IMR-90 (cell line): ENCODE data around the gene PERM1. TPM values are rescaled to one million over a fixed set of nuclear protein-coding genes. Genes with fewer than 3 reads are reported as not detected.

Experiments used
- ATAC-seq: fragments of 200-7000 bp; cut with Tn5 transposase; 2 replicates; pipeline ENCODE4 v1.9.1; 2020; ENCODE audit warnings: low read depth, mild to moderate bottlenecking, moderate library complexity
- BruUV-seq: library from RNA; stranded (reverse); fragments of 400-500 nt; replicated peaks from 2 replicates; lab custom pipeline; 2021; lab: Mats Ljungman, UMichigan
- CTCF ChIA-PET: fragments of 300-600 bp; formaldehyde crosslinking; extraction: SDS; loops from one replicate; lab custom pipeline; 2021; ENCODE audit warnings: antibody characterized with exemption; lab: Yijun Ruan, JAX
- POLR2A ChIA-PET: fragments of 300-600 bp; sonication (Branson Sonifier 250); formaldehyde crosslinking; loops from one replicate; lab custom pipeline; 2022; ENCODE audit warnings: antibody characterized with exemption; ENCODE audit not compliant: unreplicated experiment; lab: Charles Lee
- DNase-seq: peaks from one replicate; pipeline ENCODE4 v3.0.0; 2013
- H2AFZ ChIP-seq: replicated peaks from 2 replicates; pipeline ENCODE3; 2013; ENCODE audit warnings: low read length, mild to moderate bottlenecking; ENCODE audit not compliant: poor library complexity
- H2AK5ac ChIP-seq: 2 replicates; pipeline ENCODE4 v1.6.1; 2013; ENCODE audit warnings: low read depth, low read length, inconsistent platforms
- H2AK9ac ChIP-seq: replicated peaks from 2 replicates; pipeline ENCODE3; 2013; ENCODE audit warnings: mild to moderate bottlenecking, low read depth, low read length, moderate library complexity; ENCODE audit not compliant: poor library complexity
- H2BK120ac ChIP-seq: 2 replicates; pipeline ENCODE4 v1.6.1; 2013; ENCODE audit warnings: low read depth, low read length, inconsistent platforms
- H2BK15ac ChIP-seq: 3 replicates; pipeline ENCODE4 v1.6.1; 2013; ENCODE audit warnings: low read depth, low read length, inconsistent platforms
- H2BK20ac ChIP-seq: 2 replicates; pipeline ENCODE4 v1.6.1; 2013; ENCODE audit warnings: low read depth, mild to moderate bottlenecking, inconsistent platforms, low read length, moderate library complexity
- H2BK5ac ChIP-seq: 2 replicates; pipeline ENCODE4 v1.6.1; 2013; ENCODE audit warnings: mild to moderate bottlenecking, low read depth, low read length, inconsistent platforms; ENCODE audit not compliant: poor library complexity, severe bottlenecking
- H3K14ac ChIP-seq: replicated peaks from 2 replicates; pipeline ENCODE4 v1.6.1; 2013; ENCODE audit warnings: low read depth, low read length, inconsistent platforms
- H3K18ac ChIP-seq: 2 replicates; pipeline ENCODE4 v1.6.1; 2013; ENCODE audit warnings: low read depth, low read length, control low read depth
- H3K23ac ChIP-seq: 2 replicates; pipeline ENCODE4 v1.6.1; 2013; ENCODE audit warnings: low read depth, low read length, inconsistent platforms
- H3K27ac ChIP-seq: 2 replicates; pipeline ENCODE4 v1.5.1; 2013; ENCODE audit warnings: mild to moderate bottlenecking, control low read depth, low read length; ENCODE audit not compliant: insufficient read depth
- H3K27me3 ChIP-seq: 2 replicates; pipeline ENCODE4 v1.6.1; 2013; ENCODE audit warnings: low read length; ENCODE audit not compliant: control insufficient read depth, insufficient read depth
- H3K36me3 ChIP-seq: 2 replicates; pipeline ENCODE4 v1.6.1; 2013; ENCODE audit warnings: low read length, mixed read lengths; ENCODE audit not compliant: control insufficient read depth, insufficient read depth
- H3K4ac ChIP-seq: 2 replicates; pipeline ENCODE4 v1.6.1; 2013; ENCODE audit warnings: low read depth, low read length, inconsistent platforms
- H3K4me1 ChIP-seq: 2 replicates; pipeline ENCODE4 v1.6.1; 2013; ENCODE audit warnings: low read length, mixed read lengths; ENCODE audit not compliant: control insufficient read depth, insufficient read depth
- H3K4me2 ChIP-seq: 2 replicates; pipeline ENCODE4 v1.6.1; 2013; ENCODE audit warnings: low read depth, mild to moderate bottlenecking, control low read depth, low read length, moderate library complexity
- H3K4me3 ChIP-seq: 2 replicates; pipeline ENCODE4 v1.5.1; 2013; ENCODE audit warnings: low read depth, mild to moderate bottlenecking, control low read depth, low read length, moderate library complexity; ENCODE audit not compliant: insufficient read depth
- H3K56ac ChIP-seq: 2 replicates; pipeline ENCODE4 v1.6.1; 2013; ENCODE audit warnings: low read length, inconsistent platforms; ENCODE audit not compliant: insufficient read depth; ENCODE audit errors: extremely low read depth
- H3K79me1 ChIP-seq, 2 experiments: 2 replicates each; pipeline ENCODE4 v1.6.1; 2013; ENCODE audit warnings: low read length in 2 of 2, inconsistent platforms in 1 of 2, low read depth in 1 of 2
- H3K9ac ChIP-seq: 2 replicates; pipeline ENCODE4 v1.6.1; 2013; ENCODE audit warnings: low read depth, low read length, control low read depth
- H3K9me1 ChIP-seq: 2 replicates; pipeline ENCODE4 v1.6.1; 2013; ENCODE audit warnings: low read length, inconsistent platforms; ENCODE audit not compliant: insufficient read depth
- H3K9me3 ChIP-seq: 2 replicates; pipeline ENCODE4 v1.6.1; 2013; ENCODE audit warnings: low read length; ENCODE audit not compliant: control insufficient read depth, insufficient read depth
- H4K20me1 ChIP-seq: 2 replicates; pipeline ENCODE4 v1.6.1; 2013; ENCODE audit warnings: low read length, inconsistent platforms; ENCODE audit not compliant: insufficient read depth
- H4K5ac ChIP-seq: 2 replicates; pipeline ENCODE4 v1.6.1; 2013; ENCODE audit warnings: mild to moderate bottlenecking, low read depth, low read length, control low read depth
- H4K8ac ChIP-seq, 2 experiments: 2 replicates each; pipeline ENCODE4 v1.6.1; 2013; ENCODE audit warnings: low read depth in 2 of 2, low read length in 2 of 2, control low read depth in 1 of 2, inconsistent platforms in 1 of 2
- H4K91ac ChIP-seq: 2 replicates; pipeline ENCODE4 v1.6.1; 2013; ENCODE audit warnings: low read depth, low read length, inconsistent platforms; ENCODE audit not compliant: insufficient read depth
- BHLHE40 ChIP-seq: fragments of 150-350 bp; IDR thresholded peaks from 2 replicates; pipeline ENCODE4 v1.6.1; 2016; ENCODE audit warnings: mild to moderate bottlenecking, low read depth, low read length
- CEBPB ChIP-seq: IDR thresholded peaks from 2 replicates; pipeline ENCODE4 v1.6.1; 2012; ENCODE audit warnings: low read depth, low read length, improper control_type of control experiment
- FOS ChIP-seq: fragments of 150-350 bp; IDR thresholded peaks from 2 replicates; pipeline ENCODE4 v1.6.1; 2016; ENCODE audit warnings: low read depth, low read length
- MAFK ChIP-seq: IDR thresholded peaks from 2 replicates; pipeline ENCODE4 v1.6.1; 2012; ENCODE audit warnings: low read depth, low read length, improper control_type of control experiment
- RCOR1 ChIP-seq: IDR thresholded peaks from 2 replicates; pipeline ENCODE4 v1.6.1; 2012; ENCODE audit warnings: mild to moderate bottlenecking, low read length, improper control_type of control experiment; ENCODE audit not compliant: insufficient replicate concordance
- SMC3 ChIP-seq: fragments of 150-350 bp; IDR thresholded peaks from 2 replicates; pipeline ENCODE4 v1.6.1; 2016; ENCODE audit warnings: low read depth, mild to moderate bottlenecking, antibody characterized with exemption, low read length, moderate library complexity
- WGBS, 2 experiments: methylation state at CpG; one replicate each; pipeline versions ENCODE4 v1.1.5 to v1.1.7; 2013; ENCODE audit warnings: missing lambda C conversion rate in 2 of 2; ENCODE audit not compliant: insufficient read length in 1 of 2; ENCODE audit errors: extremely low coverage in 2 of 2; 5-methylcytosine and 5-hydroxymethylcytosine counted together
- dilution Hi-C: fragments of 300-500 bp; cut with HindIII; formaldehyde crosslinking; loops from one replicate; pipeline ENCODE4 v1.14.3; 2018; ENCODE audit warnings: low sequenced_read_pairs; ENCODE audit not compliant: unreplicated experiment
- in situ Hi-C: fragments of 300-500 bp; cut with MboI; formaldehyde crosslinking; loops from 3 replicates; pipeline ENCODE4 v1.14.3; 2019; ENCODE audit warnings: low sequenced_read_pairs, inconsistent platforms, mixed read lengths
- intact Hi-C: fragments of 100-400 bp; cut with micrococcal nuclease; formaldehyde crosslinking; loops from 2 replicates; pipeline ENCODE4 v1.10.0; 2022
- polyA plus RNA-seq, 3 experiments: library from polyadenylated mRNA; depleted of rRNA; stranded (reverse); fragments of >200 nt; gene quantifications; 2 replicates each; pipeline ENCODE4 v1.2.3, GENCODE V29; 2012; ENCODE audit warnings: low replicate concordance in 1 of 3
- total RNA-seq: library from RNA; depleted of rRNA; stranded (reverse); fragments of >200 nt; gene quantifications from 2 replicates; pipeline ENCODE4 v1.2.3, GENCODE V29; 2012
- TF ChIP-seq, protein P1 (sequence below): fragments of 150-350 bp; IDR thresholded peaks from 2 replicates; pipeline ENCODE4 v1.6.1; 2016; ENCODE audit warnings: low read depth, mild to moderate bottlenecking, low read length, moderate library complexity, borderline replicate concordance

The PERM1 gene
- total and polyA plus RNA-seq, 2 of the 4 experiments (the other 2 are of a cell fraction), result not detected

GRCh38 chr1:927234-927633 lies 54.7 kb downstream of the PERM1 start:
- H3K9ac ChIP-seq, result no peak overlapping the region
- BruUV-seq, result no TSS peak
- no peak for ATAC-seq
- H3K27me3 ChIP-seq, result no peaks in the 10 kb centered on the region
- no peak overlapping the region for H2BK20ac ChIP-seq
- H3K9me3 ChIP-seq, result no peaks in the 10 kb centered on the region
- H3K4ac ChIP-seq, result no peak overlapping the region
- intact Hi-C loops (no loop called here), dilution Hi-C loops (no loop called here), in situ Hi-C loops (no loop called here)
- no peak overlapping the region for H2AFZ ChIP-seq
- TF ChIP-seq CEBPB (no peak), RCOR1 (no peak), FOS (no peak), MAFK (no peak), BHLHE40 (no peak), SMC3 (no peak)
- TF ChIP-seq, protein P1, sequence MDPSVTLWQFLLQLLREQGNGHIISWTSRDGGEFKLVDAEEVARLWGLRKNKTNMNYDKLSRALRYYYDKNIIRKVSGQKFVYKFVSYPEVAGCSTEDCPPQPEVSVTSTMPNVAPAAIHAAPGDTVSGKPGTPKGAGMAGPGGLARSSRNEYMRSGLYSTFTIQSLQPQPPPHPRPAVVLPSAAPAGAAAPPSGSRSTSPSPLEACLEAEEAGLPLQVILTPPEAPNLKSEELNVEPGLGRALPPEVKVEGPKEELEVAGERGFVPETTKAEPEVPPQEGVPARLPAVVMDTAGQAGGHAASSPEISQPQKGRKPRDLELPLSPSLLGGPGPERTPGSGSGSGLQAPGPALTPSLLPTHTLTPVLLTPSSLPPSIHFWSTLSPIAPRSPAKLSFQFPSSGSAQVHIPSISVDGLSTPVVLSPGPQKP, result no peak
- H3K27ac ChIP-seq, result no peak overlapping the region
- H3K23ac ChIP-seq, result no peak overlapping the region
- no peak overlapping the region for H2BK5ac ChIP-seq
- no peak overlapping the region for H2AK5ac ChIP-seq
- ChIA-PET CTCF (no interaction called here), POLR2A (no interaction called here)
- no peak overlapping the region for H3K4me3 ChIP-seq
- H3K79me1 ChIP-seq, result peaks cover 0 to 15% of the 10 kb centered on the region in 2 experiments; a peak in 2 of 4 replicates
- peaks cover 5% of the 10 kb centered on the region; the same call in 1 of the 2 replicates for H3K4me1 ChIP-seq
- H2BK15ac ChIP-seq, result no peak overlapping the region
- H2BK120ac ChIP-seq, result no peak overlapping the region
- no peaks in the 10 kb centered on the region for H3K9me1 ChIP-seq
- no peak for DNase-seq
- H4K20me1 ChIP-seq, result peaks cover 10% of the 10 kb centered on the region
- peaks cover 9% of the 10 kb centered on the region for H3K36me3 ChIP-seq
- H3K4me2 ChIP-seq, result no peak overlapping the region
- no peak overlapping the region for H3K56ac ChIP-seq
- no peak overlapping the region for H3K18ac ChIP-seq
- no peak overlapping the region for H3K14ac ChIP-seq
- H4K8ac ChIP-seq, result no peak overlapping the region
- no peak overlapping the region for H4K91ac ChIP-seq
- no peak overlapping the region for H2AK9ac ChIP-seq
- no peak overlapping the region for H4K5ac ChIP-seq
- WGBS, 2 experiments, result no CpG with 5 or more reads among the region's 9 CpGs
